Transverse colon (tissue), 4 donors: ENCODE results near the gene NLGN1. TPM values are rescaled to one million over a fixed set of nuclear protein-coding genes. Genes with fewer than 3 reads are reported as not detected.

Experiments used
- DNase-seq: peaks from one replicate; pipeline ENCODE4 v3.0.0-alpha.2; 2019
- H3K27ac ChIP-seq, 4 donors: fragments of 200-600 bp; sonication (generic); 2 replicates each; pipeline ENCODE4 v1.5.1; 2016 to 2018; ENCODE audit warnings: inconsistent platforms in 4 of 4
- H3K27me3 ChIP-seq: fragments of 200-600 bp; sonication (generic); 2 replicates; pipeline ENCODE4 v1.5.1; 2017; ENCODE audit warnings: inconsistent platforms
- H3K36me3 ChIP-seq, 4 donors: fragments of 200-600 bp; sonication (generic); 2 replicates each; pipeline ENCODE4 v1.5.1; 2017 to 2019; ENCODE audit warnings: inconsistent platforms in 4 of 4
- H3K4me1 ChIP-seq, 4 donors: fragments of 200-600 bp; sonication (generic); 2 replicates each; pipeline ENCODE4 v1.5.1; 2017 to 2020; ENCODE audit warnings: inconsistent platforms in 4 of 4
- H3K4me3 ChIP-seq, 4 donors: fragments of 200-600 bp; sonication (generic); 1 replicate in 1 of 4; 2 replicates in 3 of 4; pipeline versions ENCODE4 v1.5.1 to v1.6.1; 2017 to 2019; ENCODE audit warnings: inconsistent platforms in 4 of 4
- H3K9me3 ChIP-seq, 2 donors: fragments of 200-600 bp; sonication (generic); 2 replicates each; pipeline ENCODE4 v1.5.1; 2017 to 2019; ENCODE audit warnings: inconsistent platforms in 2 of 2
- CTCF ChIP-seq, 5 experiments: fragments of 200-600 bp in 3 of 5; fragments of 450-650 bp in 2 of 5; sonication (generic) in 3 of 5; IDR thresholded peaks; 1 replicate in 2 of 5; 2 replicates in 3 of 5; pipeline ENCODE4 v1.5.1; 2016 to 2017; ENCODE audit warnings: antibody characterized with exemption in 5 of 5, inconsistent platforms in 3 of 5, mild to moderate bottlenecking in 2 of 5, moderate library complexity in 1 of 5
- EP300 ChIP-seq: sonication (generic); formaldehyde crosslinking; IDR thresholded peaks from one replicate; pipeline ENCODE4 v1.6.1; 2017; ENCODE audit warnings: antibody characterized with exemption, low read depth
- POLR2A ChIP-seq: fragments of 450-650 bp; IDR thresholded peaks from one replicate; pipeline ENCODE4 v1.6.1; 2016; ENCODE audit warnings: antibody characterized with exemption, mild to moderate bottlenecking, moderate library complexity
- POLR2AphosphoS5 ChIP-seq, 3 donors: sonication (generic); formaldehyde crosslinking; IDR thresholded peaks; one replicate each; pipeline ENCODE4 v1.6.1; 2016; ENCODE audit warnings: antibody characterized with exemption in 3 of 3
- WGBS, 2 donors: methylation state at CpG; one replicate each; pipeline ENCODE4 v1.1.5; 2018; ENCODE audit warnings: low coverage in 1 of 2; 5-methylcytosine and 5-hydroxymethylcytosine counted together
- in situ Hi-C, 4 donors: fragments of 200-750 bp; cut with MboI; loops; one replicate each; pipeline versions ENCODE4 v1.15.0 to v1.15.1; 2017; ENCODE audit warnings: low sequenced_read_pairs in 3 of 4, low pct_ligation_motif_present in 1 of 4, low pct_unique_long_range_greater_than_20kb in 1 of 4
- intact Hi-C: fragments of 100-400 bp; cut with DNase I; formaldehyde crosslinking; loops from one replicate; pipeline ENCODE4 v1.15.1; 2023; ENCODE audit warnings: low total_unique reads
- total RNA-seq, 4 donors: library from RNA; depleted of rRNA; stranded (reverse); fragments of >200 nt; gene quantifications; one replicate each; pipeline ENCODE4 v1.1.0, GENCODE V29; 2016

NLGN1 gene
- total RNA-seq, 4 donors from 2014 or later = 0.40 to 5.2 (median 1.9) TPM; not detected in 1

- intact Hi-C loops (no loop called here), in situ Hi-C loops (no loop called here)
These were observed 595.8 kb downstream of the NLGN1 start for GRCh38 chr3:173993299-173993698.

DNA sequence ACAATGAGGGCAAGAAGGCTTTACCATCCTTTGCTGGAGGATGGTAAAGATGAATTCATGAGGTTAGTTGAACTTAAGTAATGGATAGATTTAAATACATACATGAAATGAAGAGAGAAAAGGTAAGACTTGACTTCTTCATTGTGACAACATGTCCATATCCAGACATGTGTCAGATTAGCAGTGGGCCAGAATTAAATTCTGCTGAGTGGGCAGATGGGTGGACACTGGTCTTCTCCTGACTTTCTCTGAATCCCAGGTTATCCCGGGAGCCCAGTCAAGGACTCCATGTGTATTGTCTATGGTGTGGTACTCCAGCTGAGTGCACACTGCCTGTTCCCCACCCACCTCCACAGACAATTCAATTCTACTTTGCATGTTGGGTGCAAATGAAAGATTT, 603.1 kb downstream of the NLGN1 start:
- 85% methylated on average over 1 of the region's 1 CpG; no CpG with 5 or more reads in 1 of the 2 donors for WGBS, 2 donors
- no peak overlapping the region for H3K27ac ChIP-seq
- no peaks in the 10 kb centered on the region for H3K9me3 ChIP-seq
- H3K36me3 ChIP-seq = no peaks in the 10 kb centered on the region
- in situ Hi-C loops = no loop called here
- no peaks in the 10 kb centered on the region for H3K4me1 ChIP-seq
- no peak overlapping the region for H3K4me3 ChIP-seq
- no peak for TF ChIP-seq POLR2AphosphoS5 (IDR thresholded peaks at IDR 0.05)
- no peak for TF ChIP-seq POLR2A
- no peak for TF ChIP-seq EP300
- no peak for TF ChIP-seq CTCF (IDR thresholded peaks at IDR 0.05)
- no peak for DNase-seq
- no peaks in the 10 kb centered on the region for H3K27me3 ChIP-seq
- intact Hi-C loops = no loop called here

More at GRCh38 chr3:173993299-173993698, 595.8 kb downstream of the NLGN1 start:
- no peaks in the 10 kb centered on the region for H3K4me1 ChIP-seq
- H3K27ac ChIP-seq = no peak overlapping the region
- WGBS, 2 donors = 14 to 54% methylated on average over 1 of the region's 1 CpG
- TF ChIP-seq POLR2AphosphoS5 (IDR thresholded peaks at IDR 0.05) (no peak), EP300 (no peak), CTCF (IDR thresholded peaks at IDR 0.05) (no peak), POLR2A (no peak)
- H3K9me3 ChIP-seq = no peaks in the 10 kb centered on the region
- no peaks in the 10 kb centered on the region for H3K36me3 ChIP-seq
- H3K4me3 ChIP-seq = no peak overlapping the region
- DNase-seq = no peak
- H3K27me3 ChIP-seq = no peaks in the 10 kb centered on the region

DNA sequence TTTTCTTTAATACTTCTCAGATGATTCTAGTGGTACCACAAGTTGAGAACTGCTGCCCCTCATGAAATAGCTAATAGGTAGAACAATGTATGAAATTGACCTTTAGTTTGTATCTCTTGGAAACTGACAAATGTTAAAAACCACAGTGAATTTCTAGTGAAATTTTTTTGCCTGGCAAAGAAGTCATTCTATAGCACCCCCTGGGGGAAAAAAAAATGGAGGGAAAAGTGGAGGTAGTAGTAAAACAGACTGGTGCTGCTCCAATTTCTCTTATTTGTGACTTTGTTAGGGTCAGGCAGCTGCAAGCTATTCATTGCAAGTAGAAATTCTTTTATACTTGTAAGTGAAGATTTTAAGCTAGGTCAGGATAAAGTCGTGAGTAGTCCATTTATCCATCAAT, 605.0 kb downstream of the NLGN1 start:
- WGBS, 2 donors = 57 to 61% methylated on average over 1 of the region's 1 CpG
- TF ChIP-seq POLR2AphosphoS5 (IDR thresholded peaks at IDR 0.05) (no peak), CTCF (IDR thresholded peaks at IDR 0.05) (no peak), EP300 (no peak), POLR2A (no peak)
- H3K4me3 ChIP-seq = no peak overlapping the region
- no peak for DNase-seq
- H3K27me3 ChIP-seq = no peaks in the 10 kb centered on the region
- no peaks in the 10 kb centered on the region for H3K9me3 ChIP-seq
- H3K27ac ChIP-seq = no peak overlapping the region
- no peaks in the 10 kb centered on the region for H3K4me1 ChIP-seq
- intact Hi-C loops = no loop called here
- in situ Hi-C loops = no loop called here
- no peaks in the 10 kb centered on the region for H3K36me3 ChIP-seq

DNA sequence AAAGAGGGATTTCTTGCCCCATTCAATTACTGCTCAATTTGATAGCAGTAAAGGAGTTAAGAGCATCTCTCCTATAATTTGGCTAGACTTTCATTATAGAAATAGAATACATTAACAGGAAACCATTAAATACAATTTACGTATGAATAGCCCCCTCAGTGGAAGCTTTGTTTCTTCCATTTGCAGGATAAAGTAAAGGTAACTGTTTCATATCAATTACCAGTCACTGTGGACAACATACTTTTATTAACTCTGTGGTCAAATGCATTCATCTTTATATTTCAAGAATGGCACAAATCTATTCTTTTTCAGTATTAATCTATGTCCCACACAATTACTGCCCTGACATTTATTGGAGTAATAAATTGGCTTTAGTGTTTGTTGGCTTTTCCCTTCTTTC, 613.4 kb downstream of the NLGN1 start:
- Histone ChIP-seq H3K27ac (no peak overlapping the region), H3K36me3 (no peaks in the 10 kb centered on the region), H3K4me1 (no peaks in the 10 kb centered on the region), H3K27me3 (no peaks in the 10 kb centered on the region), H3K4me3 (no peak overlapping the region), H3K9me3 (no peaks in the 10 kb centered on the region)
- no peak for TF ChIP-seq POLR2A
- no peak for TF ChIP-seq EP300
- TF ChIP-seq POLR2AphosphoS5 (IDR thresholded peaks at IDR 0.05) = no peak
- no peak for DNase-seq
- 72 to 94% methylated on average over 1 of the region's 1 CpG for WGBS, 2 donors
- intact Hi-C loops (no loop called here), in situ Hi-C loops (no loop called here)

GRCh38 chr3:174016186-174016585, 618.6 kb downstream of the NLGN1 start:
- in situ Hi-C loops (no loop called here), intact Hi-C loops (no loop called here)
- 65 to 74% methylated on average over 3 to 4 of the region's 4 CpGs for WGBS, 2 donors
- DNase-seq = no peak
- Histone ChIP-seq H3K9me3 (no peaks in the 10 kb centered on the region), H3K27ac (no peak overlapping the region), H3K27me3 (no peaks in the 10 kb centered on the region), H3K36me3 (no peaks in the 10 kb centered on the region), H3K4me3 (no peak overlapping the region), H3K4me1 (no peaks in the 10 kb centered on the region)
- no peak for TF ChIP-seq EP300
- no peak for TF ChIP-seq CTCF (IDR thresholded peaks at IDR 0.05)
- TF ChIP-seq POLR2A = no peak
- no peak for TF ChIP-seq POLR2AphosphoS5 (IDR thresholded peaks at IDR 0.05)
